NT2/D1 (cell line): ENCODE measurements around the gene HAS3.

Experiments used
- SUZ12 ChIP-seq: IDR thresholded peaks from 2 replicates; pipeline ENCODE4 v1.6.1; 2011; ENCODE audit not compliant: insufficient read length, insufficient read depth; ENCODE audit errors: extremely low read depth
- YY1 ChIP-seq: IDR thresholded peaks from 2 replicates; pipeline ENCODE4 v1.6.1; 2011; ENCODE audit not compliant: insufficient read length, insufficient read depth
- ZNF274 ChIP-seq: IDR thresholded peaks from 2 replicates; pipeline ENCODE4 v1.6.1; 2011; ENCODE audit warnings: mild to moderate bottlenecking, low read depth, low read length

DNA sequence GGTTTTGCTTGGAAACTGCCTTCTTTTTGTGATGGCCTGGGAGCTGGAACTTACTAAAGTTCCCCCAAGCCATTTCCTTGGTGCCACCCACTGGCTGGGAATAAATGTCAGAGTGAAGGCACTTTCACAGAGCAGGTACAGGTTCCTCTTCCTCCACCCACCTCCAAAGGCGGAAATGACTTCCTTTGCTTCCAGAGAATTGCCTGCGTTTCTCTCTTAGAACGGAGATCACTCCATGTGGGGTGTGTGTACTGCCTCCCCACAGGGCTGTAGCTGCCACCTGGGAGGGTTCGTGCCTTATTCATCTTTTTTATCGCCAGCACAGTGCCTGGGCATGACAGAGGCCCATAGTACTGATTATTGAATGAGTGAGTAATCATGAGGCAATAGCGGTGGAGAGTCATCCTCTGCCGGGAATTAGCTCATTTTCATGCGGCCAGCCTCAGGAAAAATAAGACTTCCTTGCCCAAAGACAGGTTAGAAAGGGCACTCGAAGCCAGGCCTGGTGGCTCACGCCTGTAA is 32.2 kb upstream of the HAS3 start:
- TF ChIP-seq YY1 (no peak), ZNF274 (no peak), SUZ12 (no peak)
